ENCODE results near the gene PASD1. TPM values are rescaled to one million over a fixed set of nuclear protein-coding genes. Genes with fewer than 3 reads are reported as not detected.
"Not testable (repeated sequence)": the region's sequence is repeated elsewhere in the genome, so short reads cannot be mapped to it uniquely, and the experiment has no call there.

Gene PASD1, protein sequence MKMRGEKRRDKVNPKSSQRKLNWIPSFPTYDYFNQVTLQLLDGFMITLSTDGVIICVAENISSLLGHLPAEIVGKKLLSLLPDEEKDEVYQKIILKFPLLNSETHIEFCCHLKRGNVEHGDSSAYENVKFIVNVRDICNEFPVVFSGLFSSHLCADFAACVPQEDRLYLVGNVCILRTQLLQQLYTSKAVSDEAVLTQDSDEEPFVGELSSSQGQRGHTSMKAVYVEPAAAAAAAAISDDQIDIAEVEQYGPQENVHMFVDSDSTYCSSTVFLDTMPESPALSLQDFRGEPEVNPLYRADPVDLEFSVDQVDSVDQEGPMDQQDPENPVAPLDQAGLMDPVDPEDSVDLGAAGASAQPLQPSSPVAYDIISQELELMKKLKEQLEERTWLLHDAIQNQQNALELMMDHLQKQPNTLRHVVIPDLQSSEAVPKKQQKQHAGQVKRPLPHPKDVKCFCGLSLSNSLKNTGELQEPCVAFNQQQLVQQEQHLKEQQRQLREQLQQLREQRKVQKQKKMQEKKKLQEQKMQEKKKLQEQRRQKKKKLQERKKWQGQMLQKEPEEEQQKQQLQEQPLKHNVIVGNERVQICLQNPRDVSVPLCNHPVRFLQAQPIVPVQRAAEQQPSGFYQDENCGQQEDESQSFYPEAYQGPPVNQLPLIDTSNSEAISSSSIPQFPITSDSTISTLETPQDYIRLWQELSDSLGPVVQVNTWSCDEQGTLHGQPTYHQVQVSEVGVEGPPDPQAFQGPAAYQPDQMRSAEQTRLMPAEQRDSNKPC
- not detected for polyA plus RNA-seq (2013, experiment 1 of 2)
- not detected for polyA plus RNA-seq (2013, experiment 2 of 2)

DNA sequence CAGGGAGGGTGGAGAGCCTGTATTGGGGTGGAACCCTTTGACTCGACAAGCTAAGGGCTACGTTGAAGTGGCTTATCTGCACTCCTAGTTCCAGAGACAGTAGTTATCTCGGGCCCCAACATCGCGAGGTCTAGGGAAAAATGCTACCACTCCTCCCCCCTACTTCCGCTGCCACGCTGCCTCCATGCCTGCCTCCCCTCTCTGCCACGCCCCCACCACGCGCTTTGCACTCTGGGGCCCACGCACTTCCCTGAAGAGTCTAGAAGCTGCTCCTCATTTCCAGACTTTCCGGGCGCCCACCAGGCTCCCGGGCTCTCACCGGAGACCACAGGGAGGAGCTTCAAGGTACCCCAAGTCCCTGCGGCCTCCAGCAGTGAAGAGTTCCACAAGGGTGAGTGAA, at the start of gene PASD1:
PASD1 (plus strand) TSS at position 227 of the 400 bp plus-strand sequence. CDS start 37,879 bp downstream, outside the sequence.
- 95 to 100% methylated on average over 1 to 10 of the region's 16 CpGs for WGBS, 2 experiments (ENCODE audit: insufficient coverage in 2 of 2)
- no peak within 1 kb of the TSS for H3K4me3 ChIP-seq (ENCODE audit: extremely low read depth, insufficient read depth, low read length, poor library complexity, severe bottlenecking)
- no peaks in the 10 kb centered on the region for H3K9me3 ChIP-seq (ENCODE audit: control insufficient read depth, low read length)
- H3K4me1 ChIP-seq (ENCODE audit: control insufficient read depth, insufficient read depth, low read length, poor library complexity, severe bottlenecking) = no peaks in the 10 kb centered on the region
- H3K36me3 ChIP-seq (ENCODE audit: control insufficient read depth, insufficient read depth, low read length) = no peaks in the 10 kb centered on the region
- no peak within 1 kb of the TSS for H3K27ac ChIP-seq (ENCODE audit: low read depth, low read length, severe bottlenecking)

GRCh38 chrX:151515237-151515636, 48.2 kb upstream of the PASD1 start:
- no peaks in the 10 kb centered on the region for H3K36me3 ChIP-seq (ENCODE audit: control insufficient read depth, insufficient read depth, low read length)
- no peak overlapping the region for H3K4me3 ChIP-seq (ENCODE audit: extremely low read depth, insufficient read depth, low read length, poor library complexity, severe bottlenecking)
- WGBS, 2 experiments (ENCODE audit: insufficient coverage in 2 of 2) = no CpG with 5 or more reads among the region's 2 CpGs
- H3K9me3 ChIP-seq (ENCODE audit: control insufficient read depth, low read length) = no peaks in the 10 kb centered on the region
- no peak overlapping the region for H3K27ac ChIP-seq (ENCODE audit: low read depth, low read length, severe bottlenecking)
- no peaks in the 10 kb centered on the region for H3K4me1 ChIP-seq (ENCODE audit: control insufficient read depth, insufficient read depth, low read length, poor library complexity, severe bottlenecking)

DNA sequence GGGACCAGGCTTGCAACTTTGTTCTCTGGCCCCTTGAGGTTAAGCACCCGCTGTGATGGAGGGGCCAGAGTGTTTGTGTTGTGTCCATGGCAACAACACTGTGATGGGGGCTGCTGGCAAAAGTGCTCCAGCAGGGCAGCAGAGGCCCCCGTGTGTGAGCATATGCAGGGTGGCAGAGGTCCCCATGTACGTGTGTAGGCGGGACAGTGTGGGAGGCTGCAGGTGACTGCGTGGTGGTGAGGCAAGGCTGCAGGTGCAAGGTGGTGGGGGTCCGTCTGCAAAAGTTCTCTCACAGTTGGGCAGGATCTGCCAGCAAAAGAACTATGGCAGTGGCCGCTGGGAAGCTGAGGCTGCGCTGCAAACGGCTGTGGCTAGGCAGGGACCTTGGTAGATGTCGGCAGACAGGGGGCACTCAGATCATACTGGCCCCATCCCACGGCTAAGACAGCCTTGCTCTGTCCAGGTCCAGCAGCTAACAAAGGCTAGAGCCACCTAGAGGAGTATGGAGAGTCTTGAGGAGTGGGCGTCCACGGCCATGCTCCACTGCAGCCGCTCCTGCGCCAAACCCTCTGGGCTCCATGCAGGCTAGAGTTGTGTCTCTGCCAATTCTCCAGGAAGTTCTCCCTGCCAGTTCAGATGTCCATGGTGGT, 46.8 kb upstream of the PASD1 start:
- Histone ChIP-seq H3K36me3 (ENCODE audit: control insufficient read depth, insufficient read depth, low read length) (no peaks in the 10 kb centered on the region), H3K4me3 (ENCODE audit: extremely low read depth, insufficient read depth, low read length, poor library complexity, severe bottlenecking) (no peak overlapping the region), H3K4me1 (ENCODE audit: control insufficient read depth, insufficient read depth, low read length, poor library complexity, severe bottlenecking) (no peaks in the 10 kb centered on the region), H3K27ac (ENCODE audit: low read depth, low read length, severe bottlenecking) (no peak overlapping the region), H3K9me3 (ENCODE audit: control insufficient read depth, low read length) (no peaks in the 10 kb centered on the region)
- 80 to 89% methylated on average over 1 to 13 of the region's 15 CpGs for WGBS, 2 experiments (ENCODE audit: insufficient coverage in 2 of 2)

DNA sequence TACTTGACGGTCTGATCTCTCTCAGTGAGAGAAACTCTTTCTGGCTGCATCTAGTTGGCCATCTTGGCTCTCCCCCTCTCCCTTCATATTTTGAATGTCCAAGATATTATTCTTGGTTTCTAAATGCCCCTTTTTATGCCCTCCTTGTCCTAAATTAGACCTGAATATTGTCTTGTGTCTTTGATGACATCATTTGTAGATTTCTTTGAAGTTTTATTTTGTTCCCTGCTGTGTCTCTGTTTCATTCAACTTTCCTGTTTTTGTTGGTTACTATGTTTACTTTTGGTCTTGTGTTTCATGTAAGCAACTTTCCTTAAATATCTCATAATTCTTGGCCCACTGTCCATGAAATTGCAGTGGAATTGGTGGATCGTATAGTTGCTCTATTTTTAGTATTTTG, 46.1 kb upstream of the PASD1 start:
- Histone ChIP-seq H3K9me3 (ENCODE audit: control insufficient read depth, low read length) (no peaks in the 10 kb centered on the region), H3K4me3 (ENCODE audit: extremely low read depth, insufficient read depth, low read length, poor library complexity, severe bottlenecking) (no peak overlapping the region), H3K27ac (ENCODE audit: low read depth, low read length, severe bottlenecking) (no peak overlapping the region), H3K36me3 (ENCODE audit: control insufficient read depth, insufficient read depth, low read length) (no peaks in the 10 kb centered on the region), H3K4me1 (ENCODE audit: control insufficient read depth, insufficient read depth, low read length, poor library complexity, severe bottlenecking) (no peaks in the 10 kb centered on the region)
- WGBS, 2 experiments (ENCODE audit: insufficient coverage in 2 of 2) = no CpG with 5 or more reads among the region's 2 CpGs

DNA sequence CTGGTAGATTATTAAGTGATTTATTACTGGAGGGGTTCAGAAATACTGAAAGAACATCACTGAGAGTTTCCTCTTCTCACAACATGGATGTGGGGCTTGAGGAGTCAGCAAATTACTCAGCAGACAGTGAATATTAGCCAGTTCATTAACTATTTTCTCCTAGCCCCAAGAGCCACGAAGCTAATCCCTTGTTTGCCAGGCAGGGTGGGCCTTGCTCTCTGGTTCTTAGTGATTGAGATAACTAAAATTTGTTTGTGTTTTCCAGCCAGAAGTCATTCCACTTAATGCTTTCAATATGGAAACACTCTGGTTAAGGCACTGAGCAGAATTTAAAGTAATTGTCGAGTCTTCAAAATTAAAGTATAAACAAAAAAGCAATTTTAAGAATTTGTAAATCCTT, 40.1 kb upstream of the PASD1 start:
- no CpG with 5 or more reads among the region's 2 CpGs for WGBS, 2 experiments (ENCODE audit: insufficient coverage in 2 of 2)
- no peaks in the 10 kb centered on the region for H3K4me1 ChIP-seq (ENCODE audit: control insufficient read depth, insufficient read depth, low read length, poor library complexity, severe bottlenecking)

GRCh38 chrX:151536571-151536970, 26.9 kb upstream of the PASD1 start:
- Histone ChIP-seq H3K36me3 (ENCODE audit: control insufficient read depth, insufficient read depth, low read length) (no peaks in the 10 kb centered on the region), H3K9me3 (ENCODE audit: control insufficient read depth, low read length) (no peaks in the 10 kb centered on the region), H3K27ac (ENCODE audit: low read depth, low read length, severe bottlenecking) (no peak overlapping the region), H3K4me3 (ENCODE audit: extremely low read depth, insufficient read depth, low read length, poor library complexity, severe bottlenecking) (no peak overlapping the region), H3K4me1 (ENCODE audit: control insufficient read depth, insufficient read depth, low read length, poor library complexity, severe bottlenecking) (no peaks in the 10 kb centered on the region)

More for the DNA sequence above, 40.1 kb upstream of the PASD1 start:
- no peak overlapping the region for H3K27ac ChIP-seq (ENCODE audit: low read depth, low read length, severe bottlenecking)
- no peaks in the 10 kb centered on the region for H3K9me3 ChIP-seq (ENCODE audit: control insufficient read depth, low read length)
- no peak overlapping the region for H3K4me3 ChIP-seq (ENCODE audit: extremely low read depth, insufficient read depth, low read length, poor library complexity, severe bottlenecking)
- no peaks in the 10 kb centered on the region for H3K36me3 ChIP-seq (ENCODE audit: control insufficient read depth, insufficient read depth, low read length)

DNA sequence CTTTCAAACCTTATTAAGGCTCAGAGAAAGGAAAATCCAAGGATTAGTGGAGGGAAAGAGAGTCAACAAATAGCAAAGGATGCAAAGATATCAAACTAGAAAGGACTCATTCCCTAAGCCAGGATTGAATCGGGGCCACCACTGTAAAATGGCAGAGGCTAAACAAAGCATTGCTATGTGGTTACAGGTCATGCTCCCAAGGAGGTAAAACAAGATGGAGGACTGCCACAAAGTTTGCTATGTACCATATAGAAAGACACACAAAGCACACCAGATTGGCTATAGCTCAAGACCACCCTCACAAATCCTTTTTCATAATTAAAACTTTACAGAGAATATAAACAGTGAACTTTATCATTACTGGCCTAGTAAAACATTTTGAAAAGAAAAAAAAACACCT, 25.9 kb upstream of the PASD1 start:
- no CpG with 5 or more reads among the region's 1 CpG for WGBS, 2 experiments (ENCODE audit: insufficient coverage in 2 of 2)
- H3K36me3 ChIP-seq (ENCODE audit: control insufficient read depth, insufficient read depth, low read length) = no peaks in the 10 kb centered on the region
- no peak overlapping the region for H3K4me3 ChIP-seq (ENCODE audit: extremely low read depth, insufficient read depth, low read length, poor library complexity, severe bottlenecking)
- H3K9me3 ChIP-seq (ENCODE audit: control insufficient read depth, low read length) = no peaks in the 10 kb centered on the region
- no peak overlapping the region for H3K27ac ChIP-seq (ENCODE audit: low read depth, low read length, severe bottlenecking)
- H3K4me1 ChIP-seq (ENCODE audit: control insufficient read depth, insufficient read depth, low read length, poor library complexity, severe bottlenecking) = no peaks in the 10 kb centered on the region

DNA sequence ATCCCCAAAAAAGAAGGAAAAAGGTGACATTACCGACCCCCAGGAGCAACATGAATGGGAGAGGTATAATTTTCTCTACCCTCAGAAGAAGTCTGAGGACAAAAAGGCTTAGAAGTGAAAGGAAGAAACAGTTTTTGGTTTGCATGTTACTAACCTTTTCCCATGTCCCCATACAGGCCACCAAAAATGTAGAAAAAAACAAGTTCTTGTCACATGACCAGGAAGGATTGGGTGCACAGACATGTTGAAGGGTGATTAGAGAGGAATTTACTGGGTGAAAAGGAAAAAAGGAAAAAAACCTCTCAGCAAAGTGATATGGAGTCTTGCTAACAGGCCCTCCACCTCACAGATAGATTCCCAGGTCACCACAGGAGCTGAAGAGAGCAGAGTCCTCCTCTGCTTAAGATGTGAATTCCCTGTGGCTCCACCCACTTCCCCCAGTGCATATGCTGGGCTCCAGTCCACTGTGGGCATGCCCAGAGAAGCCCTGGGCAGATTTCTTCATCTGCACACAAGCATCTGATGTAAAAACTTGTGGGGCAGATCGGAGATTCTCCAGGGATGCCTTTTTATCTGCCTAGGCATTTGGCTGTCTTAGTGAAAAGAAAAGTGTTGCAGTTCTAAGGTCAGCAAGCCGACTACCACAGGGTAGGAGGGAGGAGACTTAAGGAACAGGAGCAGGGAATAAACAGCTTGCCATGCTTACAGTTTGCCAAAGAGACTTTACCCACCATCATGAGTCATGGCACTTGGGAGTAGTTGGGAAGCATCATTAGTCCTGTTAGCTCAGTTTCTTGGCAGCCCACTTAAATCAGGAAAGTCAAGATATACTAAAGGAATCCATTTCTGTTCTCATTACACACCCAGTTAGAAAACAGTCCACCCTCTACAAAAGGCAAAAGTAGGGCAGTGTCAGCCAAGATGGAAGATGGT, 25.0 kb upstream of the PASD1 start:
- Histone ChIP-seq H3K27ac (ENCODE audit: low read depth, low read length, severe bottlenecking) (no peak overlapping the region), H3K36me3 (ENCODE audit: control insufficient read depth, insufficient read depth, low read length) (no peaks in the 10 kb centered on the region), H3K4me1 (ENCODE audit: control insufficient read depth, insufficient read depth, low read length, poor library complexity, severe bottlenecking) (no peaks in the 10 kb centered on the region), H3K4me3 (ENCODE audit: extremely low read depth, insufficient read depth, low read length, poor library complexity, severe bottlenecking) (no peak overlapping the region), H3K9me3 (ENCODE audit: control insufficient read depth, low read length) (no peaks in the 10 kb centered on the region)
- WGBS, 2 experiments (ENCODE audit: insufficient coverage in 2 of 2) = 100% methylated on average over 1 of the region's 3 CpGs; no CpG with 5 or more reads in 1 of the 2 experiments

DNA sequence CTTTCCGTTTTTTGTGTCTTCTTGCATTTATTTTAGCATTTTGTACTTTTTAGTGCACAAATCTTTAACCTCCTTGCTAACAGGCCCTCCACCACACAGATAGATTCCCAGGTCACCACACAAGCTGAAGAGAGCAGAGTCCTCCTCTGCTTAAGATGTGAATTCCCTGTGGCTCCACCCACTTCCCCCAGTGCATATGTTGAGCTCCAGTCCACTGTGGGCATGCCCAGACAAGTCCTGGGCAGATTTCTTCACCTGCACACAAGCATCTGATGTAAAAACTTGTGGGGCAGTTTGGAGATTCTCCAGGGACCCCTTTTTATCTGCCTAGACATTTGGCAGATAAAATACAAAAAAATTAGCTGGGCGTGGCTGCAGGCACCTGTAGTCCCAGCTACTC, 19.8 kb upstream of the PASD1 start:
- 92% methylated on average over 1 of the region's 2 CpGs; no CpG with 5 or more reads in 1 of the 2 experiments for WGBS, 2 experiments (ENCODE audit: insufficient coverage in 2 of 2)
- H3K27ac ChIP-seq (ENCODE audit: low read depth, low read length, severe bottlenecking) = peak overlapping the region; percentile 5
- H3K4me1 ChIP-seq (ENCODE audit: control insufficient read depth, insufficient read depth, low read length, poor library complexity, severe bottlenecking) = no peaks in the 10 kb centered on the region
- no peak overlapping the region for H3K4me3 ChIP-seq (ENCODE audit: extremely low read depth, insufficient read depth, low read length, poor library complexity, severe bottlenecking)
- no peaks in the 10 kb centered on the region for H3K36me3 ChIP-seq (ENCODE audit: control insufficient read depth, insufficient read depth, low read length)
- no peaks in the 10 kb centered on the region for H3K9me3 ChIP-seq (ENCODE audit: control insufficient read depth, low read length)

DNA sequence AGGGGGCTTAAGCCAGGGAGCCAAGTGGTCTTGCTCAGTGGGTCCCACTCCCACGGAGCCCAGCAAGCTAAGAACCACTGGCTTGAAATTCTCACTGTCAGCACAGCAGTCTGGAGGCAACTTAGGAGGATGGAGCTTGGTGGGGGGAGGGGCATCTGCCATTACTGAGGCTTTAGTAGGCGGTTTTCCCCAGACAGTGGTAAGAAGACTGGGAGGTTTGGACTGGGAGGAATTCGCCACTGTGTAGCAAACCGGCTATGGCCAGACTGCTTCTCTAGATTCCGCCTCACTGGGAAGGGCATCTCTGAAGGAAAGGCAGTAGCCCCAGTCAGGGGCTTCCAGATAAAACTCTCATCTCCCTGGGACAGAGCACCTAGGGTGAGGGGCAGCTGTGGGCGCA, 17.2 kb upstream of the PASD1 start:
- not testable (repeated sequence) for H3K36me3 ChIP-seq (ENCODE audit: control insufficient read depth, insufficient read depth, low read length); H3K4me3 ChIP-seq (ENCODE audit: extremely low read depth, insufficient read depth, low read length, poor library complexity, severe bottlenecking); H3K4me1 ChIP-seq (ENCODE audit: control insufficient read depth, insufficient read depth, low read length, poor library complexity, severe bottlenecking); H3K27ac ChIP-seq (ENCODE audit: low read depth, low read length, severe bottlenecking); H3K9me3 ChIP-seq (ENCODE audit: control insufficient read depth, low read length)
- WGBS, 2 experiments (ENCODE audit: insufficient coverage in 2 of 2) = 83 to 90% methylated on average over 1 to 2 of the region's 6 CpGs

Measured in mesodermal cell (in vitro differentiated cells).